GM18507 (cell line): Measurements from ENCODE around the gene IER5L.

Experiments used
- DNase-seq: peaks from one replicate; pipeline ENCODE4 v3.0.0; 2011; ENCODE audit warnings: low read depth; ENCODE audit not compliant: insufficient read length; ENCODE audit errors: extremely low spot score
- FAIRE-seq: peaks from 2 replicates; lab custom pipeline; 2011; peaks lifted over from hg19 to GRCh38; lab: Jason Lieb, UNC

The IER5L gene

DNA sequence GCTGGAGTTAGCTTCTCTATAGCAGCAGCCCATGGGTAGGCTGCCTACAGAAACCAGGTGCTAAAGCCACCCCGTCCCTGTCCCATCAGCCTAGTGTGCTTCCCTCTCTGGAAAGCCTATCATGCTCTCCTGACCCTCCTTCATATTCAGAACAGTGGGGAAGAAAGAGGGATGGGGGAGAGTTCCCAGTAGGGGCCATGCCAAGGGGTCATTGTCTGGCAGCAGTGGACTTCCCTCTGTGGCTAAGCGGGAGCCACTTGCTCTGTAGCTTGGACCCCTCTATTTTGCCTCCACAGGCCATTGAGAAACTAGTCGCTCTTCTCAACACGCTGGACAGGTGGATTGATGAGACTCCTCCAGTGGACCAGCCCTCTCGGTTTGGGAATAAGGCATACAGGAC, 49.4 kb downstream of the IER5L start:
- DNase-seq (no peak), FAIRE-seq (no peak)

DNA sequence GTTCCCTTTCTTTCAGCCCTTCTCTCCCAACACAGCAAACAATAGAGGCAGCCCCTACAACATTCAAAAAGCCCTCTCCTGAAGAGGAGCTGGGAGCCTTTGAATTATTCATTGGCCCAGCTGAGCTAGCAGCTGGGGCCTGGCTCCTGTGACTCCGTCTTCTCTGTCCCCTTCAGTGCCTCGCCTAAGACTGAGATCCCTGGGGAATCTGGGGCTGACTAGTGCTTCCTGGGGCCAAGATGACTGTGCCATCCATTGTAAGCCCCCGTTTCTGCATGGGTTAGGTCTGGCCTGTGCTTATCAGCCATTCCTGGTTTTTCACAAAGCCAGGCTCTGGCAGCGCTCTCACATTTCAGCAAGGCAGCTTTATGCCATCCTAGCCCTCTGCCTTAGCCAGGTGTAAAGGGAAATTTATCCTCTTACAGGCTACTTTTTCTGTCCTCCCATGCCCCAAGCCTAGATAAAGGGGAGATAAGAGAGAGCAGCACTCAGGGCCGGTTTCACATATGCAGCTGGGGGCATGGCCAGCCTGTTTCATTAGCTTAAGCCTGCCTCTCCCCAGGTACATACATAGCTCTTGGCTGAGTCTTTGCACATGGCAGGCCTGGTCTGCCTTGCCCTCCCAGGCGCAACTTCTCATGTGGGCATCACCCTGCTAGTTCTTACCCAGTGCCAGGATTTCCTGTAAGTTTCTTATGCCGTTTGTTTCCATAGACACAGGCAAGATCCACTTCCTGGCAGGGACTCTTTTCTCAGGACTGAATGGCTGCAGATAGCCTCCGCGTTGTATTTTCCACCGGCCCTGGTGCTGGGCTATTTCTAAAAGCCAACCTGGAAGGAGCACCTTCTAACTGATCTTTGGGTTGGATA, 51.1 kb downstream of the IER5L start:
- DNase-seq (no peak), FAIRE-seq (no peak)
